Lung (tissue), 12 donors: ENCODE measurements around the gene MIER2. TPM values are rescaled to one million over a fixed set of nuclear protein-coding genes. Genes with fewer than 3 reads are reported as not detected.

Source experiments
- ATAC-seq: fragments of 200-7000 bp; cut with Tn5 transposase; one replicate; pipeline ENCODE4 v1.9.1; 2020; ENCODE audit warnings: moderate number of reproducible peaks; ENCODE audit not compliant: insufficient read depth, low FRiP score
- DNase-seq, 3 donors: peaks; one replicate each; pipeline ENCODE4 v3.0.0-alpha.2; 2013 to 2017
- H3K27ac ChIP-seq, 2 donors: one replicate each; pipeline ENCODE4 v1.5.1; 2013; ENCODE audit warnings: mild to moderate bottlenecking in 2 of 2, moderate library complexity in 2 of 2, control low read depth in 1 of 2, inconsistent platforms in 1 of 2, low read depth in 1 of 2, low read length in 1 of 2
- H3K27me3 ChIP-seq, 3 donors: one replicate each; pipeline ENCODE4 v1.5.1; 2013; ENCODE audit warnings: low read length in 2 of 3; ENCODE audit not compliant: control insufficient read depth in 3 of 3, insufficient read depth in 3 of 3
- H3K36me3 ChIP-seq, 4 donors: one replicate each; pipeline ENCODE4 v1.5.1; 2013; ENCODE audit warnings: low read length in 4 of 4, mild to moderate bottlenecking in 1 of 4, moderate library complexity in 1 of 4; ENCODE audit not compliant: control insufficient read depth in 4 of 4, insufficient read depth in 4 of 4
- H3K4me1 ChIP-seq, 5 donors: one replicate each; pipeline ENCODE4 v1.5.1; 2013; ENCODE audit warnings: low read length in 5 of 5, mild to moderate bottlenecking in 2 of 5, moderate library complexity in 1 of 5; ENCODE audit not compliant: control insufficient read depth in 5 of 5, insufficient read depth in 5 of 5
- H3K4me3 ChIP-seq: one replicate; pipeline ENCODE4 v1.5.1; 2013; ENCODE audit warnings: mild to moderate bottlenecking, control low read depth, moderate library complexity
- H3K9ac ChIP-seq, 2 donors: one replicate each; pipeline ENCODE4 v1.5.1; 2013; ENCODE audit warnings: low read length in 2 of 2, control low read depth in 1 of 2; ENCODE audit not compliant: insufficient read depth in 1 of 2
- H3K9me3 ChIP-seq, 4 donors: one replicate each; pipeline ENCODE4 v1.5.1; 2013; ENCODE audit warnings: low read length in 3 of 4, mild to moderate bottlenecking in 1 of 4, moderate library complexity in 1 of 4; ENCODE audit not compliant: control insufficient read depth in 4 of 4, insufficient read depth in 3 of 4
- WGBS, 2 donors: extraction: QIAGEN DNeasy Blood & Tissue Kit; methylation state at CpG; one replicate each; pipeline ENCODE4 v1.1.7; 2013; 5-methylcytosine and 5-hydroxymethylcytosine counted together
- polyA plus RNA-seq, 2 donors: library from polyadenylated mRNA; stranded (reverse); fragments of 200-250 nt; gene quantifications; one replicate each; pipeline ENCODE4 v1.2.1, GENCODE V29; 2013
- total RNA-seq, 2 donors: library from RNA; depleted of rRNA in 1 of 2; stranded (reverse); fragments of >200 nt in 1 of 2; gene quantifications; one replicate each; pipeline ENCODE4 v1.2.1, GENCODE V29; 2014 to 2021
- TF ChIP-seq, protein P1 (sequence below): IDR thresholded peaks from 2 replicates; pipeline ENCODE4 v1.5.1; 2012; ENCODE audit warnings: mild to moderate bottlenecking; ENCODE audit errors: control extremely low read depth, extremely low read depth
- donor health status: control.
- donor health status: control.
- donor health status: Bipolar disorder and iron deficiency.
- donor health status: healthy.
- donor health status: DM: yes; HTN: yes; CAD: no.

MIER2 gene
- total and polyA plus RNA-seq, 4 donors: 19.4 to 34.9 (median 28.3) TPM

DNA sequence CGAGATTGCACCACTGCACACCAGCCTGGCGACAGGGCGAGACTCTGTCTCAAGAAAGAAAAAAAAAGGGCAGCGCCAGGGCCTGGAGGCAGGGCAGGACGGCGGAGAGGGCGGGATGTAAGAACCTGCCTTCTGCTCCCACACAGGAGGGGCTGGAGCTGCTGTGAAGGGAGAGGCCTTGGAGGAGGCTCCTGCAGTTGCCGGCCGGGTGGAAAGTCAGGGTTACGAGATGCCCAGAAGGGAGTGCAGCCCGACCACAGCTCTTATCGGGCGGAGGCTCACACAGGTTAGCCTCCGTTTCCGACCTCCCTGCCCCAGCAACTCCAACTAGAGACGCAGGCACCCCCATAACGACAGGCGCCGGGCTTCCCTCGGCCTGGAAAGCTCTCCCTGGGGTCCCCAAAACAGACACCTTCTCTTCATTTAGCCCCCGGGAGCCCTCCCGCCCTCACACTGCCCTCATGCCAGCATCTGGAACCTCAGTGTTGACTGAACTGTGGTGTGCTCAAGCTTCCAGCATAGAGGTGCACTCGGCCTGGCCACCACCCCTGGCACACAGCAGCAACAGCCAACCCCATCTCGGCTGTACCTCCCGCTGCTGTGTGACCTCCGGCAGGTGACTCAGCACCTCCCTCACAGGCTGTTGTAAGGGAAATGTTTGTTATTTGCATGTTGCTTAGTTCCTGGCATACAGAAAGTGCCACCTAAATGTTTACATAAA is 54.8 kb downstream of the MIER2 start:
- WGBS, 2 donors: 37 to 48% methylated on average over 23 to 26 of the region's 26 CpGs
- H3K4me3 ChIP-seq: peak overlapping the region; percentile 8
- peaks cover 0 to 13% (median 4%) of the 10 kb centered on the region in 5 donors for H3K4me1 ChIP-seq
- TF ChIP-seq, protein P1, sequence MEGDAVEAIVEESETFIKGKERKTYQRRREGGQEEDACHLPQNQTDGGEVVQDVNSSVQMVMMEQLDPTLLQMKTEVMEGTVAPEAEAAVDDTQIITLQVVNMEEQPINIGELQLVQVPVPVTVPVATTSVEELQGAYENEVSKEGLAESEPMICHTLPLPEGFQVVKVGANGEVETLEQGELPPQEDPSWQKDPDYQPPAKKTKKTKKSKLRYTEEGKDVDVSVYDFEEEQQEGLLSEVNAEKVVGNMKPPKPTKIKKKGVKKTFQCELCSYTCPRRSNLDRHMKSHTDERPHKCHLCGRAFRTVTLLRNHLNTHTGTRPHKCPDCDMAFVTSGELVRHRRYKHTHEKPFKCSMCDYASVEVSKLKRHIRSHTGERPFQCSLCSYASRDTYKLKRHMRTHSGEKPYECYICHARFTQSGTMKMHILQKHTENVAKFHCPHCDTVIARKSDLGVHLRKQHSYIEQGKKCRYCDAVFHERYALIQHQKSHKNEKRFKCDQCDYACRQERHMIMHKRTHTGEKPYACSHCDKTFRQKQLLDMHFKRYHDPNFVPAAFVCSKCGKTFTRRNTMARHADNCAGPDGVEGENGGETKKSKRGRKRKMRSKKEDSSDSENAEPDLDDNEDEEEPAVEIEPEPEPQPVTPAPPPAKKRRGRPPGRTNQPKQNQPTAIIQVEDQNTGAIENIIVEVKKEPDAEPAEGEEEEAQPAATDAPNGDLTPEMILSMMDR: no peak
- DNase-seq: peak in 2 of 3 donors; percentile 37 to 61
- H3K27ac ChIP-seq: peak overlapping the region in 1 of 2 donors; percentile 37
- H3K9me3 ChIP-seq: no peaks in the 10 kb centered on the region
- peak; percentile 58 for ATAC-seq
- peaks cover 0 to 37% (median 27%) of the 10 kb centered on the region in 3 donors for H3K27me3 ChIP-seq
- H3K36me3 ChIP-seq: no peaks in the 10 kb centered on the region
- no peak overlapping the region for H3K9ac ChIP-seq

DNA sequence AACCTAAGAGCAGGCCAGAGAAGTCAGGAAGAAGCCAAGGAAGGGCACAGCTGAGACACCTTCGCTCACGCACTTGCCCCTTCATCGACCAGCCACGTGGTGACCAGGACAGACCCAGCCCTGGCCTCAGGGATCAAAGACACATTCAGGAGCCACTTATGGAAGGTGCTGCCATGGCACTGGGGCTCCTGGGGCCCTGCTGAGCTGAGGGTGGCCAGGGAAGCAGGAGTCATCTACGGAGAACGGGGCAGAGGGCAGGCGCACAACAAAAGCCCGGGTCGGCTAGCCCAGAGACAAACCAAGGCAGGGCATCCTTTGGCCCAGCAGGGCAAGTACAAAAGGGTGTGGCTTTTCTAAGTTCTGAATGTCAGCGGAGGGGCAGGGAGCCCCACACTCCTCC is 55.7 kb downstream of the MIER2 start:
- Histone ChIP-seq H3K4me3 (no peak overlapping the region), H3K27ac (no peak overlapping the region), H3K9ac (no peak overlapping the region), H3K4me1 (peaks cover 0 to 7% (median 0%) of the 10 kb centered on the region in 5 donors), H3K27me3 (peaks cover 0 to 28% (median 25%) of the 10 kb centered on the region in 3 donors), H3K36me3 (no peaks in the 10 kb centered on the region), H3K9me3 (no peaks in the 10 kb centered on the region)
- TF ChIP-seq, protein P1: no peak
- 84 to 87% methylated on average over 10 of the region's 10 CpGs for WGBS, 2 donors
- no peak for ATAC-seq
- DNase-seq: no peak

DNA sequence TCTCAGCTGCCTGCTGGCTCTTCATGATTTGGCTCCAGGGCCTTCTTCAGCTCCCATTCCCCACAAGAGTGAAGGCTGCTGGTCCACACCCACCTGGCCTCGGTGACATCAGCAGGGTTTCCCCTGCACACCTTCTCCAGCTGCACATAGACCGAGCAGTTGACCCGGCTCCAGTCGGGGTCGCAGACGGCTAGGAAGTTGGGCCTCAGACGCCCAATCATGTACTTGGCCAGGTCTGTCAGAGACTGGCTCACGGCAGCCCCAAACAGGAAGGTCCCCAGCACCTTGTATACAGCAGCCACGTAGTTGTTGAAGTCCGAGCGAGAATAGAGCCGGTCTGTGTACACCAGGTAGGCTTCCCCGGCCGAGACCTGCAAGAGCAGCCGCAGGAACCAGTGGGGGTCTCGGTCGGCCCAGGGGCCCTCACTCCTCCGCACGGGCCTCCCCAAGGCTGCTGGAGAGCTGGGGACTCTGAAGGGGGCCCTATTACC is 57.2 kb downstream of the MIER2 start:
- DNase-seq (no peak), ATAC-seq (no peak)
- Histone ChIP-seq H3K9me3 (no peaks in the 10 kb centered on the region), H3K4me1 (peaks cover 0 to 7% (median 0%) of the 10 kb centered on the region in 5 donors), H3K4me3 (no peak overlapping the region), H3K27me3 (peaks cover 0 to 14% (median 12%) of the 10 kb centered on the region in 3 donors), H3K36me3 (no peaks in the 10 kb centered on the region), H3K27ac (no peak overlapping the region), H3K9ac (no peak overlapping the region)
- 90 to 91% methylated on average over 19 of the region's 19 CpGs for WGBS, 2 donors
- TF ChIP-seq, protein P1: no peak
